MM.1S (cell line): Measurements from ENCODE around the gene CIRBP.

Experiments
- CTCF ChIP-seq: fragments of 300-600 bp; sonication (generic); IDR thresholded peaks from 2 replicates; pipeline ENCODE4 v1.5.1; 2016; ENCODE audit warnings: antibody characterized with exemption, low read length, mixed read lengths
- EZH2 ChIP-seq: fragments of 300-600 bp; sonication (generic); optimal IDR thresholded peaks from 2 replicates; pipeline ENCODE3; 2017; ENCODE audit warnings: low read depth, mild to moderate bottlenecking, antibody characterized with exemption, low read length, mixed read lengths
- EZH2phosphoT487 ChIP-seq: fragments of 300-600 bp; sonication (generic); IDR thresholded peaks from 2 replicates; pipeline ENCODE4 v1.6.1; 2018; ENCODE audit warnings: antibody characterized with exemption, low read length

GRCh38 chr19:1322198-1322981 is 53.3 kb downstream of the CIRBP start:
- no peak for TF ChIP-seq CTCF
- TF ChIP-seq EZH2phosphoT487: no peak
- peak; percentile 25 for TF ChIP-seq EZH2
